WI38 (cell line): ENCODE measurements around the gene INSYN1.

Source experiments
- H3K4me3 ChIP-seq: 2 replicates; pipeline ENCODE4 v1.5.1; 2011; ENCODE audit warnings: low read depth, mild to moderate bottlenecking, control low read depth, low read length
- TF ChIP-seq, protein P1 (sequence below): IDR thresholded peaks from 2 replicates; pipeline ENCODE4 v1.5.1; 2012; ENCODE audit warnings: low read depth, mild to moderate bottlenecking, control low read depth, low read length

The INSYN1 gene

DNA sequence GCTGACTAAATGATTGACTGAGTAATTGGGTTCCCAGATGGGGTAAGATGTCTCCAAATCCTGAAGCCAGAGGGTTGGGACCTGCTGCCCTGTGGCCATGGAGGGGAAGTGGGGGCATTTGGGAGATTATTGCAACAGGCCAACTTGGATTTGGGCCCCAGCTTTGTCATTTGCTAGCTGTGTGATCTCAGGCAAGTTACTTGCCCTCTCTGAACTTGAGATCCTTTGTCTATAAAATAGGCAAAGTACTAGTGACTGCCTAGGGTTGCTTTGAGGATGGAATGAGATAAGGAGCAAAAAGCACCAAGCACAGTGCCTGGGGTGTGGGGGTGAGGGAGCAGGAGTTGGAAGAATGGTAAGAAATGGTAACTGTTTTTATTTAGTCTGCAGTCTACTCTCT is 4.4 kb upstream of the INSYN1 start:
- TF ChIP-seq, protein P1, sequence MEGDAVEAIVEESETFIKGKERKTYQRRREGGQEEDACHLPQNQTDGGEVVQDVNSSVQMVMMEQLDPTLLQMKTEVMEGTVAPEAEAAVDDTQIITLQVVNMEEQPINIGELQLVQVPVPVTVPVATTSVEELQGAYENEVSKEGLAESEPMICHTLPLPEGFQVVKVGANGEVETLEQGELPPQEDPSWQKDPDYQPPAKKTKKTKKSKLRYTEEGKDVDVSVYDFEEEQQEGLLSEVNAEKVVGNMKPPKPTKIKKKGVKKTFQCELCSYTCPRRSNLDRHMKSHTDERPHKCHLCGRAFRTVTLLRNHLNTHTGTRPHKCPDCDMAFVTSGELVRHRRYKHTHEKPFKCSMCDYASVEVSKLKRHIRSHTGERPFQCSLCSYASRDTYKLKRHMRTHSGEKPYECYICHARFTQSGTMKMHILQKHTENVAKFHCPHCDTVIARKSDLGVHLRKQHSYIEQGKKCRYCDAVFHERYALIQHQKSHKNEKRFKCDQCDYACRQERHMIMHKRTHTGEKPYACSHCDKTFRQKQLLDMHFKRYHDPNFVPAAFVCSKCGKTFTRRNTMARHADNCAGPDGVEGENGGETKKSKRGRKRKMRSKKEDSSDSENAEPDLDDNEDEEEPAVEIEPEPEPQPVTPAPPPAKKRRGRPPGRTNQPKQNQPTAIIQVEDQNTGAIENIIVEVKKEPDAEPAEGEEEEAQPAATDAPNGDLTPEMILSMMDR, result no peak
- no peak overlapping the region for H3K4me3 ChIP-seq

DNA sequence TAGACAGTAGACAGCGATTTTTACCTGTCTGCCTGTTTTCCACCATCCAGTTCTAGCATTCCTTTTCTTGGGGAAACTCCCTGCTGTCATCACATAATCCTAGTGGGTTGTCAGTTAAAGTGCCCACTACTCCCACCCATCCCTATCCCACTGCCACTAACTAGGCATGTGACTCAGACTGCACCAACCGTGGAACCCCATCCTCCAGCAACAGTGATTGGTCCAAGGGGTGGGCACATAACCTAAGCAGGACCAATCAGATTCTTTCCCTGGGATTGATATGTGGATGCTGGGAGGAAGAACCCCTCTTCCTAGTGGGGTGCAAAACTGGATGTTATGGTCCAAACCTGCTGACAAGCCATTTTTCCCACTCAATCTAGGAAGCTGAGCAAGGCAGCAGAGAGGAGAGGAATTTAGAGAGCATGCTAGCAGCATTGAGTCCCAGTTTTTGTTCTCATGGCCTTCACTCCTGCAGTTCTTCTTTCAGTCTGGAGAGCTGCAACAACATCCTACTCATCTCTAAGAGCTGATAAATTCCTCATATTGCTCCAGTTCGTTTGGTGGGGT is 3.9 kb upstream of the INSYN1 start:
- TF ChIP-seq, protein P1, result no peak

DNA sequence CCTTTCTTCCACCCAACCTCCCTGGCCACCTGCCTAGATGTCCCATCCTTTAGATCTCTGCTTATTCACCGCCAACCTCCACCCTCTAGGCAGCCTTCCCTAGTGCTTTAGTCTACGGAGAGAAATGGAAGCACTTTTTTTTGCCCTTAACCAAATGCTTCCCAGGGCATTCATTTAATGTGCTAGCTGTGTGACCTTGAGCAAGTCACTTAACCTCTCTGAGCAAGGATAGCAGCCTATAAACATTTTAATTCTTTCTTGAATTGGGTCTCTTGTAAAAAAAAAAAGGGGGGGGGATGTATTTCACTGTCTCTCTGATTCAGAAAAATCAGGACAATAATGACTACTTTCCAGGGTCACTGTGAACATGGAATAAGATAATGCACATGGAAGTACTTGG is 3.2 kb upstream of the INSYN1 start:
- TF ChIP-seq, protein P1, result no peak
- H3K4me3 ChIP-seq, result no peak overlapping the region

More for the DNA sequence above, 3.9 kb upstream of the INSYN1 start:
- H3K4me3 ChIP-seq, result no peak overlapping the region

DNA sequence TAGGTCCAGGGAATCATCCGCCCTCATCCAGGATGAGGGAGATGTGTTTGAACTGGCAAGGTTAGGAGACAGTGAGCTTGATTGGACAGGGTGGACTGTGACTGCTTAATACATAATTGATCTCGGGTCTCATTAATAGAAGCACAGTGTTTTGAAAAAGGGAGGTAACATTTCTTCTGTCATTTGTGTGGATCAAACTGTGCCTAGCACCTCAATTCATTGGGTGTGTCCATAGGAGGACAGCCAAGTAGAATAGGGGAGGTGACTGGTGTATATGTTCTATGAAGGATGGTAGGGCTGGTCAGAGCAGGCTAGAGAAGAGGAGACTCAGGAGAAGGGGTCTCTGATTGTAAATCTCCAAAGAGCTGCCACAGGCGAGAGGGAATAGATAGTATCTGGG is 2.8 kb upstream of the INSYN1 start:
- TF ChIP-seq, protein P1, result no peak

GRCh38 chr15:73755481-73755880 is 2.3 kb upstream of the INSYN1 start:
- TF ChIP-seq, protein P1, result no peak
- H3K4me3 ChIP-seq, result no peak overlapping the region

More for the DNA sequence above, 2.8 kb upstream of the INSYN1 start:
- no peak overlapping the region for H3K4me3 ChIP-seq

DNA sequence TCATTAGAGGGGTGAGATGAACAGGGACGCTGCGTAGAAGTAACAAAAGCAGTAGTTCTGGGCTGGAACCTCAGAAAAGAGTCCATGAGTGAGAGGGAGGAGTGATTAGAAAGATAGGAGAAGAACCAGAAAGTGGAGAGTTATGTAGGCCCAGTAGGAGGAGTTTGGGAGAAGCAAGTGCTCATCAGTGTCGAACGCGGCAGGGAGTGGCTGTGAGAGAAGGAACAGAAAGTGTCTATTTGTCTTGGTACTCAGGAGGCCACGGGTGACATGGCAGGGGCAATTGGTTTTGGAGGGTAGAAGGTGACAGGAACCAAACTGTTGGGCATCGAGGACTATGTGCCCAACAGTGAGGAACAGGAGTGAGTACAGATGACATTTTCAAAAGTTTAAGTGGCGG is 1.3 kb upstream of the INSYN1 start:
- TF ChIP-seq, protein P1, result no peak
- no peak overlapping the region for H3K4me3 ChIP-seq

- TF ChIP-seq, protein P1, result no peak
- H3K4me3 ChIP-seq, result 0 out of 2 replicates have a peak overlapping the region, but pooled peaks have one; percentile 8
These were observed 351 bp downstream of the INSYN1 start for GRCh38 chr15:73752806-73753193.
